SH-SY5Y (cell line): ENCODE results near the gene GRAMD1B.

ENCODE experiments used
- GATA2 ChIP-seq: IDR thresholded peaks from 2 replicates; pipeline ENCODE4 v1.6.1; 2011; ENCODE audit warnings: mild to moderate bottlenecking, low read depth, low read length
- GATA3 ChIP-seq: IDR thresholded peaks from 2 replicates; pipeline ENCODE4 v1.6.1; 2011; ENCODE audit warnings: low read depth, mild to moderate bottlenecking, low read length, moderate library complexity

DNA sequence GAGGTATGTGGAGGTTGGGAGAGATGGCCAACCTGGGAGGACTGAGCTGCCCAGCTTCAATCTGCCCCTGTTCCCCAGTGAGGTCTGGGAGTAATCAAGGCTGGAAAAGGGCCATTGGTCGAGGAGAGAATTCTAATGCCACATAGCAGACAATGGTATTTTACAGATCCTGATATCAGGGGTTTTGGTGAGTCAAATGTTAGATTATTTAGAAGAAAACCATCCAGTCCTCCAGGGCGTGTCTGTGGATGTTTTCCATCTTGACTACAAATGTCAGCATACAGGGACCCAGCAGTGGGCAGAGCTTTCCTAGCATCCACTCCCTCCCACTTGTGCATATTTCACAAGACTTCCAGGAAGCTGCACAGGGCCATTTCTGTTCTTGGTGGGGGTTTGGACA lies 116.4 kb downstream of the GRAMD1B start:
- TF ChIP-seq GATA2 (no peak), GATA3 (no peak)
